HG02571 (cell line): ENCODE data around the gene JMJD1C.
"Not testable (repeated sequence)": the region's sequence is repeated elsewhere in the genome, so short reads cannot be mapped to it uniquely, and the experiment has no call there.

Experiments
- ATAC-seq: cut with Tn5 transposase; IDR thresholded peaks from one replicate; pipeline ENCODE4 v1.9.1; 2021; ENCODE audit warnings: mild to moderate bottlenecking, moderate library complexity; ENCODE audit not compliant: unreplicated experiment

The JMJD1C gene

GRCh38 chr10:63313066-63313717 lies 152.6 kb downstream of the JMJD1C start:
- ATAC-seq, result no peak

- ATAC-seq, result no peak
Observed at GRCh38 chr10:63308628-63309027, 157.1 kb downstream of the JMJD1C start.

GRCh38 chr10:63304146-63304545 lies 161.6 kb downstream of the JMJD1C start:
- no peak for ATAC-seq

DNA sequence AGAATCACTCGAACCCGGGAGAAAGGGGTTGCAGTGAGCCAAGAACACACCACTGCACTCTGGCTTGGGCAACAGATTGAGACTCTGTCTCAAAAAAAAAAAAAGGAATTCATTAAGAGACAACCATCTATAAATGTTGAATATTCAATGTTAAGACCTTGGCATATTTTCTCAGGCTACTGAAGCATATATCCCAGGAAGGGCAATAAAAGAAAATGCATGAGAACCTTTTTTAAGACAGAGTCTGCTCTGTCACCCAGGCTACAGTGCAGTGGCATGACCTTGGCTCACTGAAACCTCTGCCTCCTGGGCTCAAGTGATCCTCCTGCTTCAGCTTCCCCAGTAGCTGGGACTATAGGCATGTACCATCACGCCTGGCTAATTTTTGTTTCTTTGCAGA lies 165.0 kb downstream of the JMJD1C start:
- ATAC-seq, result no peak

DNA sequence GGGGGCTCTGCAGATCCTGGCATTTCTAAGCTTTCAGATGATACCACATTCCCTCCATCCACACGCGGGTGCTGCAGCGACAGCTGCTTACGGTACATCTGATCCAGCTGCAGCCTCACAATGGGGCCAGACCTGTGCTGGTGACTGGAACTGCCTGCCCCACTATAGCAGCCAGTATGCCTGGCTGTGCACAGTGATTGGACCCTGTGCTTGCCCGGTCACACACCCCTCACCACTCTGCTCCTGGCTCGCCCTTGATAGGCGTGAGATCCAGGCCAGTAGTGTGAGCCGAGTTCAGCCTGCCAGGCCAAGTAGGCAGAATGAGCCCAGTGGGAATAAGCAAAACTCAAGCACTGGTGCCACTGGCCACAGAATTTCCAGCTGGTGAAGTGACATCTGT lies 167.8 kb downstream of the JMJD1C start:
- ATAC-seq, result no peak

DNA sequence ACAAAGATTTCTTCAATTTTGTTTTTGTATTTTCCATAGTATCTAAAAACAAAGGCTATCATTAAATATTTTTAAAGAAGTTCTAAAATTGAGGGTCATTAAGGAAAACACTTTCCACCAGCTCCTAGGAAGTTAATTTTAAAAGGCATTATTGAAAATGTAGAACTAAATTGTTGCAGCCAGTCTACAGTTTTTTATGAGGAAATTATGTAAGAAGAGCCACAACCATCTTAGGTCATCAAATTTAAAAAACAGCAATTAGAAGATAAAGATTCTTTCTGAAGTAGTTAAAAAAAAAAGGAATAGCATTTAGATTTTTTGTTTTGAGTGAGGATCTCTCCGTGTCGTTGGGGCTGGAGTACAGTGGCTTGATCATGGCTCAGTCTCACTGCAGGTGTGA lies 171.0 kb downstream of the JMJD1C start:
- no peak for ATAC-seq

GRCh38 chr10:63292847-63293246 lies 172.9 kb downstream of the JMJD1C start:
- not testable (repeated sequence) for ATAC-seq

- ATAC-seq, result no peak
Observed at GRCh38 chr10:63288170-63288569, 177.6 kb downstream of the JMJD1C start.

DNA sequence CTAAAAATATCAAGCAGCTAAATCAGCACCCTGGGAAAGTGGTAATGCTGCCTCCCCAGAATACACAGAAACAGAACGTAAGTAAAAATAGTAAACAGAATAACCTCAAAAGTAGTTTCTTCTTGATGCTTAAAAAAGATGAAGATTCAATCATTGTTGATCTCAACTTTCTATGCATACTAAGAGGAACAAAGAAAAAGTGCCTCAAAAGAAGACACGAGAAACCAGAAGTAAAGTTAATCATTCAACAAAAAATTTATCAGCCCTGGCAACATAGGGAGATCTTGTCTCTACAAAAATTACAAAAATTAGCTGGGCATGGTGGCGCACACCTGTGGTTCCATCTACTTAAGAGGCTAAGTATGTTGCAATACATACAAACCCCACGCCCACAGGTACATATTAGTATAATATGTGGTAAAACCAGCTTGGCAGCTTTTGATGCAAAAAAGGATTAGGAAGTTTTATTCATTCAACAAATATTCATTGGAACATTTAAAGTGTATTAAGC lies 179.0 kb downstream of the JMJD1C start:
- peak; percentile 70 for ATAC-seq

DNA sequence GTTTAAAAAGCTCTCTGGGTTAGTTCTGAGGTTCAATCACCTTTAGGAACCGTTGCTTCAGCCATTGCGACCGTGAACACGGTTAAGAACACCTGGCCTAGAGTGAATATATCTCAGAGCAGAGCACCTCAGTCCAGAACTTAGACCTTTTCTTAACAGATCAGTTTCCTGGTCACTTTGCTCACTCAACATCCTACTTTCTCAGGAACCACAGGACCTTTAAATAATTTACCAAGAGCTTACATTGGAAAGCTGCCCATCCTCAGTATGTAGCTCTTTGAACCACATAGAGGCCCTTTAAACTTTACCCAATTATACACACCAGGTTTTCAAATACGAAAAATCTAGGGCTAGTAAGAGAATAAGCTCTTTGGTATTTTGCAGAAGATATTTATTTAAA lies 179.4 kb downstream of the JMJD1C start:
- ATAC-seq, result no peak

GRCh38 chr10:63283901-63284300 lies 181.9 kb downstream of the JMJD1C start:
- not testable (repeated sequence) for ATAC-seq

DNA sequence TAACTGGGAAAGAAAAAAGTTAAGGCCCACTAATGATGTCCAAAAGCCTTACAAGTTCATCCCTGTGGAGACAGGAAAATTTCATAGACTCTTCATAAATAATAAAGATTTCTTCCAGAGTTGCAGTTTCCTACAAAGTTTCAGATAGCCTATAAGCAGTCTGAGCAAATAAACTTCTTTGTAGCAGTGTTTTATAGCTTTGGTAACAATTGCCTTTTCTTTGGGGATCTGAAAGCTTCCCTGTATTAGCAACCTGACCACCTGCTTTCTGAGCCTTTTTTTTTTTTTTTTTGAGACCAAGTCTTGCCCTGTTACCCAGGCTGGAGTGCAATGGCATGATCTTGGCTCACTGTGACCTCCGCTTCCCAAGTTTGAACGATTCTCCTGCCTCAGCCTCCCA lies 182.7 kb downstream of the JMJD1C start:
- no peak for ATAC-seq

DNA sequence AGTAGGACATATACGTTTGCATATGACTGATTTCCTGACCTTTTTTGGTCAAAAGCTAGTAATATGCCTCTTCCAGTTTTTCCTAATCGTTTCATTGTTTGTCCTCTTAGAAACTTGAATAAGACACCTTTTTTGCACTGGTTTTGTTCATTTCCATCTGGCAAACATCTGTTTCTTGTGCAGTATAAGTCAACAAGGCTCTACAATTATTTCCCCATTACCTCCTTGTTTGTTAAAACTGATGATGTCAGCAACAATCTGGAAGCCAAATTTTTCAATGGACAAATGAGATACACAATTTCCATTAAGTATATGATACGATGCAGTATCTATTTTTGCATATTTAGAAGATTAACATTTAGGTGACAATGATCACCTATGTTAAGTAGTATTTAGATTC lies 183.8 kb downstream of the JMJD1C start:
- ATAC-seq, result no peak

DNA sequence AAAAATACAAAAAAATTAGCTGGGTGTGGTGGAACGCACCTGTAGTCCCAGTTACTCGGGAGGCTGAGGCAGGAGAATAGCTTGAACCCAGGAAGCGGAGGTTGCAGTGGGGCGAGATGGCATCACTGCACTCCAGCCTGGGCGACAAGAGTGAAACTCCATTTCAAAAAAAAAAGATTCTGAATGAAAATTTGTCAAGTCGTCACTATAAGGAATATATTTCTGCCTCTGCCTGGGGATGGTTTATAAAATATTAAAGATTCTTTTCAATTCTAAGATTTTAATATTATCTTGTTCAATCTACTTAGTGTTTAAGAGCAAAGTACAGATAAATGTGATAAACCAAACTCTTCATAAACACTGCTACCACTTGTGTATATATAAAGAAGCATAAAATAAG lies 185.4 kb downstream of the JMJD1C start:
- no peak for ATAC-seq

- no peak for ATAC-seq
Observed at GRCh38 chr10:63275094-63275493, 190.7 kb downstream of the JMJD1C start.

DNA sequence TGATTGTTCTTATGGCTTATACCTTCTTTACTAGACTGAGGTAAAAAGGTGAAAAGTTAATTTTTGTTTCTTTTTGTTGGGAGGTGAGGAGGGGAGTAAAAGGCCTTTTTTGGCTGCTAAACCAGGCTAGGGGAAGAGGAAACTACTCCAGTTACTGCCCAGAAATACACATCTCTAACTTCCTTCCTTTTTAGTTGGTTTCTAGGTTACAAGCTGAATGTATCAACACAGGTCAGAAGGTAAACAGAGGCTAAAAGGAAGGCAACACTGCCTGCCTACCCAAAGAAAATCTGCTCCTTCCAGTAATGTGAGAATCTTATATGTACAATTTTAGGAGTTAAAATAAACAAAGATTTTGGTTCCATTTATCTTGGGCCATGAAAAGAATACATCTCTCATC lies 192.2 kb downstream of the JMJD1C start:
- no peak for ATAC-seq

- ATAC-seq, result peak; percentile 97
Observed at GRCh38 chr10:63268798-63269503, 196.8 kb downstream of the JMJD1C start.

- no peak for ATAC-seq
Observed at GRCh38 chr10:63268149-63268797, 197.5 kb downstream of the JMJD1C start.

GRCh38 chr10:63267414-63268148 lies 198.2 kb downstream of the JMJD1C start:
- ATAC-seq, result no peak

- no peak for ATAC-seq
Observed at GRCh38 chr10:63266391-63267316, 199.1 kb downstream of the JMJD1C start.
